Motor neuron (in vitro differentiated cells): ENCODE results near the gene HDAC9. TPM values are rescaled to one million over a fixed set of nuclear protein-coding genes. Genes with fewer than 3 reads are reported as not detected.

Source experiments
- ATAC-seq, 8 experiments: fragments of 200-7000 bp; cut with Tn5 transposase; replicated peaks in 6 of 8; 2 replicates each; pipeline ENCODE4 v1.8.0; 2021; ENCODE audit warnings: mild to moderate bottlenecking in 8 of 8, moderate library complexity in 8 of 8
- H3K27ac ChIP-seq, 2 donors: fragments of 250-450 bp; sonication (Bioruptor Pico); 2 replicates each; pipeline ENCODE4 v1.9.0; 2021; ENCODE audit warnings: antibody characterized with exemption in 2 of 2, mild to moderate bottlenecking in 2 of 2, moderate library complexity in 1 of 2
- H3K4me1 ChIP-seq, 2 donors: fragments of 250-450 bp; sonication (Bioruptor Pico); replicated peaks in 1 of 2; 2 replicates each; pipeline ENCODE4 v1.6.1; 2021; ENCODE audit warnings: antibody characterized with exemption in 2 of 2, mild to moderate bottlenecking in 2 of 2, moderate library complexity in 1 of 2
- H3K4me3 ChIP-seq, 5 donors: fragments of 250-450 bp; sonication (Bioruptor Pico); 2 replicates each; pipeline ENCODE4 v1.9.0; 2021; ENCODE audit warnings: antibody characterized with exemption in 5 of 5, mild to moderate bottlenecking in 5 of 5, moderate library complexity in 4 of 5
- WGBS, 10 experiments: fragments of 450-650 bp; shearing (Covaris generic); methylation state at CpG; one replicate each; pipeline ENCODE4 v1.0.0; 2022; 5-methylcytosine and 5-hydroxymethylcytosine counted together
- in situ Hi-C, 9 experiments: fragments of 400-800 bp; cut with MboI; loops; one replicate each; pipeline ENCODE4 v1.15.0; 2021; ENCODE audit warnings: low sequenced_read_pairs in 9 of 9, low pct_unique_long_range_greater_than_20kb in 2 of 9; ENCODE audit not compliant: unreplicated experiment in 9 of 9
- total RNA-seq, 8 experiments: library from RNA; unstranded; fragments of 300-600 nt; gene quantifications; 2 replicates each; pipeline versions ENCODE4 v1.2.3 to v1.2.4, GENCODE V29; 2022

The HDAC9 gene
- total RNA-seq, 8 experiments from 2014 or later, result 5.8 to 44.2 (median 22.7) TPM

GRCh38 chr7:18572885-18573284 lies 77.3 kb downstream of the HDAC9 start:
- in situ Hi-C loops, result loop anchor here in 5 of 9 experiments (10.0 to 25.0 kb wide), 2 partner anchors 211 to 218 kb away; no protein-coding TSS in a partner anchor
- no peak overlapping the region for H3K4me3 ChIP-seq
- no peak overlapping the region for H3K27ac ChIP-seq
- WGBS, 10 experiments, result 86 to 100% (median 100%) methylated on average over 1 of the region's 1 CpG
- H3K4me1 ChIP-seq, result no peaks in the 10 kb centered on the region
- ATAC-seq, result no peak

GRCh38 chr7:18573410-18574234 lies 78.1 kb downstream of the HDAC9 start:
- Histone ChIP-seq H3K4me1 (peaks cover 0 to under 1% of the 10 kb centered on the region in 2 donors), H3K27ac (no peak overlapping the region), H3K4me3 (no peak overlapping the region)
- in situ Hi-C loops, result loop anchor here in 5 of 9 experiments (10.0 to 25.0 kb wide), 2 partner anchors 211 to 219 kb away; no protein-coding TSS in a partner anchor
- no peak for ATAC-seq
- WGBS, 10 experiments, result 95 to 100% (median 100%) methylated on average over 1 to 9 of the region's 20 CpGs; no CpG with 5 or more reads in 3 of the 10 experiments

- 80 to 100% (median 100%) methylated on average over 1 of the region's 7 CpGs; no CpG with 5 or more reads in 4 of the 10 experiments for WGBS, 10 experiments
- ATAC-seq, result no peak
- in situ Hi-C loops, result loop anchor here in 5 of 9 experiments (10.0 to 25.0 kb wide), 2 partner anchors 212 to 219 kb away; no protein-coding TSS in a partner anchor
- Histone ChIP-seq H3K4me1 (peaks cover 0 to 6% of the 10 kb centered on the region in 2 donors), H3K4me3 (no peak overlapping the region), H3K27ac (no peak overlapping the region)
Measured at GRCh38 chr7:18574235-18574540, 78.6 kb downstream of the HDAC9 start.

- Histone ChIP-seq H3K27ac (no peak overlapping the region), H3K4me3 (no peak overlapping the region), H3K4me1 (peaks cover 4 to 11% of the 10 kb centered on the region in 2 donors)
- 75 to 100% (median 99%) methylated on average over 1 to 9 of the region's 14 CpGs; no CpG with 5 or more reads in 4 of the 10 experiments for WGBS, 10 experiments
- ATAC-seq, result no peak
- in situ Hi-C loops, result loop anchor here in 7 of 9 experiments (10.0 to 25.0 kb wide), 3 partner anchors 212 to 1088 kb away; no protein-coding TSS in a partner anchor
Measured at GRCh38 chr7:18574676-18575075, 79.1 kb downstream of the HDAC9 start.

GRCh38 chr7:18575622-18576572 lies 80.3 kb downstream of the HDAC9 start:
- Histone ChIP-seq H3K4me3 (no peak overlapping the region), H3K27ac (no peak overlapping the region), H3K4me1 (peaks cover 10 to 23% of the 10 kb centered on the region in 2 donors)
- ATAC-seq, result peak in 2 of 8 experiments; percentile 55 to 58
- 13 to 93% (median 80%) methylated on average over 1 to 6 of the region's 6 CpGs for WGBS, 10 experiments
- in situ Hi-C loops, result loop anchor here in 4 of 9 experiments (10.0 to 25.0 kb wide), 3 partner anchors 214 to 1086 kb away; no protein-coding TSS in a partner anchor

GRCh38 chr7:18577096-18577771 lies 81.7 kb downstream of the HDAC9 start:
- Histone ChIP-seq H3K27ac (no peak overlapping the region), H3K4me1 (peaks cover 20 to 35% of the 10 kb centered on the region in 2 donors), H3K4me3 (no peak overlapping the region)
- in situ Hi-C loops, result loop anchor here in 4 of 9 experiments (10.0 to 25.0 kb wide), 3 partner anchors 215 to 1085 kb away; no protein-coding TSS in a partner anchor
- WGBS, 10 experiments, result 40 to 100% (median 67%) methylated on average over 1 to 2 of the region's 2 CpGs; no CpG with 5 or more reads in 3 of the 10 experiments
- ATAC-seq, result peak in 1 of 8 experiments; percentile 16

- in situ Hi-C loops, result loop anchor here in 4 of 9 experiments (10.0 to 25.0 kb wide), 3 partner anchors 217 to 1083 kb away; no protein-coding TSS in a partner anchor
- WGBS, 10 experiments, result 18 to 96% (median 82%) methylated on average over 1 to 4 of the region's 4 CpGs
- peak in 1 of 8 experiments; percentile 80 for ATAC-seq
- H3K27ac ChIP-seq, result no peak overlapping the region
- peaks cover 20 to 40% of the 10 kb centered on the region in 2 donors for H3K4me1 ChIP-seq
- H3K4me3 ChIP-seq, result no peak overlapping the region
Measured at GRCh38 chr7:18579698-18580097, 84.1 kb downstream of the HDAC9 start.

- H3K4me1 ChIP-seq, result peaks cover 20 to 40% of the 10 kb centered on the region in 2 donors
- 0 to 44% (median 20%) methylated on average over 1 of the region's 1 CpG; no CpG with 5 or more reads in 3 of the 10 experiments for WGBS, 10 experiments
- H3K4me3 ChIP-seq, result no peak overlapping the region
- no peak overlapping the region for H3K27ac ChIP-seq
- peak in 7 of 8 experiments; percentile 26 to 99 (median 98) for ATAC-seq
- in situ Hi-C loops, result loop anchor here in 3 of 9 experiments (25.0 kb wide), 2 partner anchors 219 to 1081 kb away; no protein-coding TSS in a partner anchor
Measured at GRCh38 chr7:18580950-18581349, 85.4 kb downstream of the HDAC9 start.

- H3K4me3 ChIP-seq, result no peak overlapping the region
- no peak for ATAC-seq
- no peak overlapping the region for H3K27ac ChIP-seq
- in situ Hi-C loops, result loop anchor here in 3 of 9 experiments (25.0 kb wide), 2 partner anchors 221 to 1079 kb away; no protein-coding TSS in a partner anchor
- WGBS, 10 experiments, result 65 to 100% (median 94%) methylated on average over 1 to 2 of the region's 2 CpGs; no CpG with 5 or more reads in 5 of the 10 experiments
- peaks cover 20 to 40% of the 10 kb centered on the region in 2 donors for H3K4me1 ChIP-seq
Measured at GRCh38 chr7:18583305-18583704, 87.8 kb downstream of the HDAC9 start.

- Histone ChIP-seq H3K4me1 (no peaks in the 10 kb centered on the region), H3K4me3 (no peak overlapping the region), H3K27ac (no peak overlapping the region)
- ATAC-seq, result peak in 2 of 8 experiments; percentile 65 to 85
- in situ Hi-C loops, result loop anchor here in 3 of 9 experiments (25.0 kb wide), 2 partner anchors 228 to 1072 kb away; no protein-coding TSS in a partner anchor
- WGBS, 10 experiments, result 20 to 98% (median 89%) methylated on average over 1 to 7 of the region's 7 CpGs; no CpG with 5 or more reads in 3 of the 10 experiments
Measured at GRCh38 chr7:18590241-18590640, 94.7 kb downstream of the HDAC9 start.

GRCh38 chr7:18590744-18591340 lies 95.3 kb downstream of the HDAC9 start:
- in situ Hi-C loops, result loop anchor here in 3 of 9 experiments (25.0 kb wide), 2 partner anchors 229 to 1071 kb away; no protein-coding TSS in a partner anchor
- no peak overlapping the region for H3K4me3 ChIP-seq
- peak in 4 of 8 experiments; percentile 26 to 95 (median 86) for ATAC-seq
- H3K4me1 ChIP-seq, result no peaks in the 10 kb centered on the region
- 0 to 78% (median 50%) methylated on average over 1 of the region's 1 CpG; no CpG with 5 or more reads in 1 of the 10 experiments for WGBS, 10 experiments
- H3K27ac ChIP-seq, result no peak overlapping the region
